HG03565 (cell line): ENCODE measurements around the gene LMBR1L.
"Not testable (repeated sequence)": the region's sequence is repeated elsewhere in the genome, so short reads cannot be mapped to it uniquely, and the experiment has no call there.

ENCODE experiments used
- ATAC-seq: cut with Tn5 transposase; IDR thresholded peaks from one replicate; pipeline ENCODE4 v1.9.1; 2021; ENCODE audit warnings: mild to moderate bottlenecking, moderate library complexity; ENCODE audit not compliant: unreplicated experiment

Gene LMBR1L

DNA sequence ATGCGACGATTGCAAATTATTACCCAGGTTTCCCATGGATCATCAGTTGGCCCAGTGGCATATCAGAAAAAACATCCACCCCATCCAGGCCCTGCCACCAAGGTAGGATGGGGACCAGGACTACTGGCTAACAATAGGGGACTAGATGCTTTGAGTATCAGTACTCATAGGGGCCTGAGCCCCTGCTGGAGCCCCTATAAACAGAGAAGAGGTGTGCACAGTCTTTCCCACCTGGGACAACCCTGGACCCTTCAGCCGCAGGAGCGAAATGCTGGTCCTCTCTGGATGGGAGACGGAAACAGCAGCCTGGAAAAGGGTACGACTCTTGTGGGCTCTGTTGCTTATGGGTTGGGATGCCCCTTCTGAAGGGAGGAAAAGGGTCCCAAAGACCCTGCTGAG is 21.7 kb downstream of the LMBR1L start:
- no peak for ATAC-seq

DNA sequence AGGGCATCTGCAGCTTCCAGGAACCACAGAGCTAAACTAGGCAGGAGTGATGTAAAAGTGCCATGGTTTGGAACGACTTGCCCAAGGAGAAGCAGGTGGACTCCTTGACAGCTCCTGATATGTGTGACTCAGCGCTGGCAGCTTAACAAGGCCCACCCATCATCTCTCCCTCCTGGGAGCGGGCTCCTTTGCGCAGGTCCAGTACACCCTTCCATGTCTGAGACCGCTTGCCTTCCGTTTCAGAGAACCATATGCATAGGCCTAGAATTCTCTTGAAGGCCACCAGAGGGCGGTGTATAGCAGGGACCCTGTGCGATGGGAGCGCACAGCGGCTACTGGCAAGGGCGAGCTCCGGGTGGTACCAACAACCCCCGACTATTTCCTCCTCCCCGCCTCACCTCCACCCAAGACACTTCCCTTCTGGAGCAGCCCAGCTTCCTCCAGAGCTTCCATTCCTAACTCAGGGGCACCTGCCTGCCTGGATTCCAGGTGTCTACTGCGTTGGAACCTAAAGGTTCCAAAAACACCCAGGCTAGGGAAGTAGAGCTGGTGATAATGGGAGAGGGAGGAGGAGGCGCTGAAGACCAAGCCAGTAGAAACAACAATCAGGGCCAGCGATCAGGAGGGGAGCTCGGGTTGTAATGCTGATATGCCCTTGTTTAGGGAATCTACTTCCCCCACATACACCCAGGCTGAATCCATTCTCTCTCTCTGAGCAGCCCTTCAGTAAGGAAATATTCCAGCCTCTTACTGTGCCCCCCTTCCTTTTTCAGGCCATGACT is 22.3 kb downstream of the LMBR1L start:
- ATAC-seq: no peak

DNA sequence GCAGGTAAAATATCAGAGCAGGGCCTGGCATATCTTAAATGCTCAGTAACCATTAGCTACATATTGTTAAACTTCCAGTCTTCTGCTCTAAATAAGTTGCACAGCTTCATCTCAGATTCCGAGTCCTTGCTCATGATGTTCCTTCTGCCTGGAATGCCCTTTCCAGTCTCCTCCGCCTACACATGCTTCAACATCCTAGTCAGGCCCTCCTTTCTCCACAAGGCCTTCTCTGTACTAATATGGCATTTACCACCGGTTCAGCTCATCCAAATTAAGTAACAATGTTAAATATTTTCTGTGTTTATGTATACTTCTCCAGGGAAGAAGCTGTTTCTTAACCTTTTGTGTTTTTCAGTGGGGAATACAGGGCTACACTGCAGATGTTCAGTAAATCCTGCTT is 24.5 kb downstream of the LMBR1L start:
- no peak for ATAC-seq

DNA sequence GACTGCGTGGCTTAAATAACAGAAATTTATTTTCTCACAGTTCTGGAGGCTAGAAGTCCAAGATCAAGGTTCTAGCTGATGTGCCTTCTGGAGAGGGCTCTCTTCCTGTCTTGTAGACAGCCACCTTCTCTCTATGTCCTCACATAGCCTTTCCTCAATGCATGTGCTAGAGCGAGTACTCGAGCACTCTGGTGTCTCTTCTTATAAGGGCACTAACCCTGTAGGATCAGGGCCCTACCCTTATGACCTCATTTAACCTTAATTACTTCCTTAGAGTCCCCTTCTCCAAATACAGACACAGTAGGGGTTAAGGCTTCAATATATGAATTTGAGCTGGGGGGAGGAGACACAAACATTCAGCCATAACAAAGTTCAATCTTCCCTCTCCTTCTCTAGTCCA is 26.2 kb downstream of the LMBR1L start:
- no peak for ATAC-seq

DNA sequence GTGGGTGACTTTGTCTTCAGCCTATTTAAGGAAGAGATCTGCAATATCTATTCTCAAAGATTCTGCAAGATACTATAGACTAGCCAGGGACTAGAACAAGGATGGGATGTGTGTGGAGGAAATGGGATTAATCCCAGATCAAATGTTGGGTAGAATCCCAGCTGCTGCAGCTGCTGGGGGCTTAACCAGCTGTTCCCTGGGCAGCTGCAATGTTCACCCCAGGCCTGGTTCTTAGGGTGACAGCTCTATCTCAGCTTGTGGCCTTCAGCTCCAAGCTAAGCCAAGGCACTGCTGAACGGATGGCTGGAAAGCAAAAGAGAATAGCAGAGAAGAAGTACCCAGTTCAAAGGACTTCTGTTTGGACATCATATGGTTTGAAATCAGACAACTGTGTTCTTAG is 30.9 kb downstream of the LMBR1L start:
- ATAC-seq: no peak

DNA sequence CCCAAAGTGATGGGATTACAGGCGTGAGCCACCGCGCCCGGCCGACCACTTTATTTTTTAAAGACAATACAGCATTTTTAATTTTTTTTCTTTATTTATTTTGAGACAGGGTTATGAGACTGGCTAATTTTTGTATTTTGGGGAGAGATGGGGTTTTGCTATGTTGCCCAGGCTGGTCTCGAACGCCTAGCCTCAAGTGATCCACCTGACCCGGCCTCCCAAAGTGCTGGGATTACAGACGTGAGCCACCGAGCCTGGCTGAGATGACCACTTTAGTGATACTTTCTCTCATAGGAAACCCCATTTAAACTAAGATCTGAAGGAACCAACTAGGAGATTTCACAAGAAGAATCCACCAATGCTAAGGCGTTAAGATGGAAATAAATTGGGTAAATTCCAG is 39.7 kb downstream of the LMBR1L start:
- ATAC-seq: no peak

DNA sequence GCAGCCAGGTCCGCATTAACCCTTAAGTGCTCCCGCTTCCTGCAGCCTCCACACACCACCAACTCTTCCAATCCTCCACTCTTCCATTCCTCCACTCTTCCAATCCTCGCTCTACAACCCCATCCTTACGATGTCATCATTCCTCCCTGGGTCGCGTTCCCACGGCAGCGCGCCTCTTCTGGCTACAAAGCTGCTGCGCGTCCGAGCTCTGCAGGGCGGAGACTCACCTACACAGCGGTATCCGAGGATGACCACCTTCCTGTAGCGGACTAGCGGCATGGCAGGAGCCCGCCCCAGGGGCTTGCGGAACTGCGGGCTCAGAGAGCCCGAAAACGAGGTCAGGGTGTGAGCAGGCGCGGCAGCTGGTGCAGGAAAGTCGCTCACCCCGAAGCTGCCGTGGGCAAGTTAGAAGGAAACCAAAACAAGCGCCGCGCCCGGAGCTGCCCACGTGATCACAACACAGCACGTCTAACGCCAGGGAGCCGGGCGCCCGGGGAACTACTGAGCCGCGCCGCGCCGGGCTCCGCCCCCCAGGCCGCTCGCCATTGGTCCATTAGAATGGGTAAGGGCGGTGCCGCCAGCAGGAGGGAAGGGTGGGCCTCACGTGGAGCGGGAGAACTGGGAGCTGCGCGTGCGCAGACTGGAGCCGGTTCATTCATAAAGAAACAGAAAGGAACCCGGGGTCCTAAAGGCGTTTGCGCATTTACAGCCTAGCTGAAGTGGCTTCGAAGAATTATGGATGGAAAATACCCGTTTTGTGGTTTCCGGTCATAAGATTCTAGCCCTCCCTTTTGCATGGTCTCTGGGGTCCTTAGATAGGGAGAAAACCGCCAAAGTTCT is 40.9 kb downstream of the LMBR1L start, which contains the start of gene RHEBL1:
RHEBL1 (minus strand) TSS at position 473 of the 840 bp plus-strand sequence; CDS start at position 279, 194 bp downstream.
- ATAC-seq: peak; percentile 97

DNA sequence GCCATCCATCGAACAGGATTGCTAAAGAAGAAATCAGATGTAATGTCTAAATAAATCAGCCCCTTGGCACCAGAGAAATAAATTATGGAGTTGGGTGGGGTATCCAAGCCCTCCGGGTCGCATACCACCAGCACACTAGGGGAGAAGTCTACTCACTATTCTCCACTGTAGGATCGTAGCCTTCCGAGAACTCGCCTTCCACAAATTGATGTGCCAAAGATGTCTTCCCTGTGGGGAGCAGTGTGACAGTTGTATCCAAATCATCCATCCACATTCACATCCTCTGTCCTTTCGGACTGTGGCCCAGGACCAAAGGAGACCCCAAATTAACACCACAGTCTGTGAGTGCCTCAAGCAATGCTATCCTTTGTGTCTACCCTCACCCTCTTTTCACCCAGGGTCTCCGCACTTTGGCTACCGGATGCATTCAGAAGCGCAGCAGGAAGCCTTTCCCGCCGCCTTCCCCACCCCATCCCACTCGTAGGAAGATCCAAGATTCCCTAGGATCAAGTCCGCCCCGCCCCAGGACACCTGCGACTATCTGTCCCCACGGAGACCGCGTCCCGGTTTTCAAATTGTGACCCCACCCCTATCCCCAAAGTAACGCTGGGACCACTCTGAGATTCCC is 41.7 kb downstream of the LMBR1L start:
- ATAC-seq: no peak

DNA sequence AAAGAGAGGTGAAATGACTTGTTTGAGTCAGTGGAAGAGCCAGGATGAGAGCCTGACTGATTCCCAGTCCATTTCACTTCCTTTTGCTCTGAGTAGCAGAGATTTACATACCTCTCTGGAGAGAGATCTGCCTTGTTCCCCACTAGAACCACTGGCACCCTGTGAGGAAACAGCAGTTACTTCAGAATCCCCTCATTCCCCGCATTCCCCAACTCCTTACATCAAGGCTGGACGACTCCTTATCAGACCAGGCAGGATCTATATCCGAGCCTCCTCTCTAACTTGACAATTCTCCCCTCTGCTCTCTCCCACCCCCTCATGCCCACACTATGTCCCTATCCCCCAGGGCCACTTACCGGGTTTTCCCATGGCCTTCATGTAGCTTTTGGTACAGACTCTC is 44.5 kb downstream of the LMBR1L start:
- no peak for ATAC-seq

DNA sequence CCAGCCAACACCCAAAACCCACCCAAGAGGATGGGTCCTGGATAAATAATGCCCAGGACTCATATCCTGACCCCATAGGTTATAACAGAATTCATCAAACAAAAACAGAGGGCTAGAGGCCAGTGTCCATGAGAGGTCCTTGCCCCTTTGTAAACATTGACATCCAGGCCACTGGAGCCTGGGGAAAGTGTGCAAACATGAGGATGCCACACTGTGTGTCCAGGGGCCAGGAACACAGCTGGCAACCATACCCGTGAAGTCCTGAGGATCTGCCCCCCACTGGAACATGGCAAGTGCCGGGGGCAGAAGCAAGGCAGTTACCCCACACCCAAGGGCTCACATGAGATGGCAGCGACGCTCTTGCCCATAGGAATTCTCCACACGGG is 45.9 kb downstream of the LMBR1L start:
- no peak for ATAC-seq

DNA sequence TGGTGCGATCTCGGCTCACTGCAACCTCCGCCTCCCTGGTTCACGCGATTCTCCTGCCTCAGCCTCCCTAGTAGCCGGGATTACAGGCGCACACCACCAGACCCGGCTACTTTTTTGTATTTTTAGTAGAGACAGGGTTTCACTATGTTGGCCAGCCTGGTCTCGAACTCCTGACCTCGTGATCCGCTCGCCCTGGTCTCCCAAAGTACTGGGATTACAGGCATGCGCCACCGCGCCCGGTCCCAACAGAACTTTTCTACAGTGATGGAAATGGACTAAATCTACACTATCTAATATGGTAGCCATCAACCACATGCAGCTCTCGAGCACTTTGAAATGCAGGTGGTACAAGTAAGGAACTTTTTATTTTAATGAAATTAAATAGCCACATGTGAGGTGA is 48.7 kb downstream of the LMBR1L start:
- ATAC-seq: not testable (repeated sequence)

DNA sequence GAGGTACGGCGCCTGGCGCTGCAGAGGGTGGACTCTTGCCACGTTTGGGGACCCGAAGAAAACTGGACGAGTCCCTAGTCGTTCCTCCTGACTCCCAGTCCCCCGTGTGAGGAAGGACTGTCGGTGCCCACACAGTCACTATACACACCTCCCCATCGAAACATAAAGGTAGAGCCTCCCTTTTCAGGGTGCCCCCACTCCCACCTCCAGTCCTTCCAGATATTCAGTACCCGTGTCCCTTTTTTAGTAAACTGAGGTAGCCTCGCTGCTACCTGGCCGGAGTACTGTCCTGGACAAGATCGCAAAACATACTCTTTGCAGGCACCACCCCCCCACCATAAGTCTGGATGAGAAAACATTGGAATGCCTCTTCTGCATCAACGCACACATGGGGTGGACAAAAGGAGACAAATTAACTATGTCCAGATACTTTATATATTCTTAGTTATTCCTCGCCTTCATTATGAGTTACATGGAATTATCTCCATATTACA is 49.4 kb downstream of the LMBR1L start:
- no peak for ATAC-seq

DNA sequence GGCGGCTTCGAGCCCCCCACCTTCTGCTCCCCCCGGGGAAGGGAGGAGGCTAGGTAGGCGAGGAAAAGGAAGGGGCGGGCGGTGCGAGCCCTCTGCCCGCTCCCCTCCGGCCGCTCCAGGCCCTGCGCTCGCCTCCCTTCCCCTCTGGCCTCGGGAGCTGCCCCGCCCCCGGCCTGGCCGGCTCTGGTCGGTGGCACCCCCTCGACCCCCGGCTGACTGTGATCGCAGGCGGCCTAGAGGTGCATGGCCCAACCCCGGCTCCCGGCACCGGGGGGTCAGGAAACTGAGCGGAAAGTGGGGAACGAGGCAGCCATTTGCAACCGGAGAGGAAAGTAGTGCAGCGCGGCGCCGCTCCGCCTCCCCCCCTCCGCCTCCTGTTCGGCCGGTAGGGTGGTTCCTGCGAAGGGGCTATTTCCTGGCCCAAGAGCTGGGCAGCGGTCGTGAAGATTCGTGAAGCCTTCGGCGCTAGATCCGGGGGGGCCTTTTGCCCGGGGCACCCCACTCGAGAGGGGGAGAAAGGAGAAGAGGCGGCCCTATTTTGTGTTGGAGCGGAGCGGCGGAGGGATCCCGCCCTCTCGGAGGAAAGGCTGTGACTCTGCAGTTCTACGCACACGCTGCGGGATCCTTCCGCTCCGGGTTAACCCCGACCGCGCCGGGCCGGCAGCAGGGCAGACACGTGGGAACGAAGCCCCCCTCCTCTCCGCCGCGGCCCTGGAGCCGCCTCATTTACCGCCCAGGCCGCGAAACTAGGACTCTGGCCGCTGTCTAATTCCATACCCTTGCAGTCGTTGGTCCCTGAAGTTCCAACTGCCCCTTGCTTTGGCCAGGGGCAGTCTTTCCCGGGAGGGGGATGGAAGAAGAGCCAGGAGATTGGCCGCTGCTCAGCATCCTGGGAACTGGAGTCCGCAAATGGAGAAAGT is 50.1 kb downstream of the LMBR1L start, which contains the start of gene KMT2D:
KMT2D (minus strand) TSS at position 558 of the 920 bp plus-strand sequence. CDS start 5,470 bp downstream, outside the sequence.
- ATAC-seq: peak; percentile 49

DNA sequence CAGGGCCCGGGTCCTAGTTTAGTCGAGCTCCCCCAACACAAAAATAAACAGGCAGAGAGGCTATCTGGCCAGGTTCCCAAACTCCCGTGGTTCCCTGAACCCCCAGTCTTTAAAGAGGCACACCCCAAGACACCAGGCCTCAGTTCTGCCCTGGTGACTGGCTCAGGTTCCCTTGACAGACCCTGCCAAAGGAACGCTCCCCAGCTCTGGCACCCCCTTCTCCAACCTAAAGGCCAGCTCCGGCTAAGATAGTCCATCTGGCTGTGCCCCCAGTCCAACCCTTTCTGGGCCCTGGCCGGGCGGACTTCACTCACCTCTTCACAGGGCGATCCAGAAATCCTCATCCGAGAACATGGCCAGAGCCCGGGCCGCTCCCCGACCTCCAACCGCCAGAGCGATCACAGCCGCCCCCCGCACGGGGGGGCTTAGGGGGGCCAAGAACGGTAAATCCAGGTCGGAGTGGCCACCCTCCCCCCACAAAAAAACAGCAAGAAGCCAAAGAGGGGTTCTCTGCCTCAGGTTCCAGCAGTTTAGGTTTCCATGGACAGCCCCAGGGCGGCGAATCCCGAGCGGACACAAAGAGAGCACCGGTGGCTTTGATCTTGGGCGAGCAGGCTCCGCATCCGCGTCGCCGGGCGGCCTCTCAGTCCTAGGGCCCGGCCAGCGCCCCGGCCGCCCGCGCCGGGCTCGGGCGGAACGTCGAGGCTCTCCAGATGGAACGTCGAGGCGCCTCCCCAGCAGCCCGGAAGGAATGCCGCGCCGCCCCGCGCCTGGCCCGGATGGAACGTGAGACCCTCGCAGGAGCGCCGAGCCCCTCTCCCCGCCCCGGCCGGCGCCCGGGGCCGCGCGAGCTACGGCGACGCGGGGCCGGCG is 51.1 kb downstream of the LMBR1L start:
- peak; percentile 9 for ATAC-seq

DNA sequence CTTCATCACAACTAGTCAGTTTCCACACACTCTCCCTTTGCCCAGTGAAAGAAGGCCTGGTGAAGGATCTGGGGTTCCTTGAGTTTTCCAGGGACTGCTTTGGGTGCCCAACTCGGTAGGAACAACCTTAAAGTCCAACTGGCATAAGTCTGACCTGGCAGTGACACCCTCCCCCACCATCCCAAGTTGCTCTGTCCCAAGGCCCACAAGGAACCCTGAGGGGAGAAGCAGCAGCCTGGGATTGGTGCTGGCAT is 51.7 kb downstream of the LMBR1L start:
- ATAC-seq: no peak

DNA sequence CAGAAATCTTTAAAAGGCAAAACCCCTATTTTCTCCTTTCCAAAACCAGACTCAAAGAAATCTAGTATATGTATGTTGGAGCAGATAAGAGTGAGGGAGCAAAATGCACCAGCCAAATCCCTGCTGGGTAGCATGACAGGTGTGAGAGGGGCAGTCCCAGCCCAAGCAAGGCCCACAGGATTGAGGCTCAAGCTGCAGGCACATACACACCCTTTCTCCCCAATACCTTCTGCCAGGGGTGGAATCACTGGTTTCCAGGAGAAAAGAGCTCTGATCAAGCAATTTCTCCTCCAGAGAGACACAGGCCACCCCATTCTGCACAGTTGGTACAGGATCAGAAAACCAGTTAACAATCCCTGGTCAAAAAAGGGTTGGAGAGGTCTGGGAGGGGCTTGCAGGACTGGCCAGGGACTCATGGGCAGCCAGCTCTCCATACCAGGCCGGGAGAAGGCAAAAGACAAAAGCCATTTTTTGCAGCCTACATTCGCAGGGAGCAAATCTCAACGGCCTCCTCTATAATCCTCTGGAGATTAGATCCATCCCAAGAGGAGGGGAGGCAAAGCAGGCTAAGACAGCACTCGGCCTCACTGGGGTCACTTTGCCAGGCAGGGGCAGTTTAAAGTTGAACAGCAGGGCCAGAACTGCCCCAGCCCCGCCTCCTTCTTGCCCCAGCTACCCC is 52.1 kb downstream of the LMBR1L start:
- no peak for ATAC-seq

DNA sequence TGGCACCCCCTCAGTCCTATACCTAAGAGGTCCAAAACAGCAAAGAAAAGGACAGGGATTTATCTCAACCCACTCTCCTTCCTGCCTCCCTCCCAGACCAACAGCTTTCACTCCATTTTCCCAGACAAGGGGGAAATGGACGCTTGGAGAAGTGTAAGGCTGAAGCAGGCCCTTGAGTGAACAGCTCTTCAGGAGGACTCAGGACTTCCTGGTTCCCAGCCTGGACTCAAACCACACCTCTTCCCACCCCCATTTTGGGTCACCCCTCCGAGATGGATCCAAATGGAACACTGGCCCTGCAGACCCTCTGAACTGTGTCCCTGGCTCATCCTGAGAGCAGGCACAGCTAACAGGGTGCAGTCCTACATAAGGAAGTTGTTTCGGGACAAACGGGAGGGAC is 52.8 kb downstream of the LMBR1L start:
- no peak for ATAC-seq

DNA sequence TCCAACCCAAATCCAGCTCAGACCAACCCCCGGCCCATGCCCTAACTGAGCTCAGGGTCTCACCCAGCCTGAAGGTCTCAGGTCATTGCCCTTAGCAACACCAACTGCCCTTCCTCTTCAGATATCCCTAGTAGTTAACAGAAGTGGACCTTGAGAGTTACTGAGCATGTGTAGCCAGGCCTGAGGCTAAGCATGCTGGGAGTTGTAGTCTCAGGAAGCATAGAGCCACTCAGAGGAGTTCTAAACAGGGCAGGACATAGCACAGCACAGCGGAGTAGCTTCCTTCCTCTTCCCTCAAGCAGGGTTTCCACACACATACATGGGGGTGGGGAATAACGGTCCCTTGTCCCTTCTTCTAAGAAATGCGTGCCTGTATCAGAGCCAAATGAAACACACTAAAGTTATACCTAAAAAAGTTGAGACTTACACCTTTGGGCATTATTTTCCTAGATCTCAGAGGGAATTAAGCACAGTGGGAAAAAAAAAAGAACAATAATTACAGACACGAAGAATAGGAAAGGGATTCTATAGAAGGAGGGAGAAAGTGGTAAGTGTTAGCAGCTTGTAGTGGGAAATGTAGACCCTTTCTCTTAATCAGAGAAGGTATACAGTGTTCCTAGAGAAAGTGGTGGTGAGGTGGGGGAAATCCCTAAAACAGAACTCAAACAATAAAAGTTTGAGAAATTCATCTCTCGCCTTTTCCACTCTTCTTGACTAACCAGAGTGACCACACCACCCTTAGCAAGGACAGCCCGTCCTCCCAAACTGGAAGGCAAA is 54.5 kb downstream of the LMBR1L start:
- peak; percentile 58 for ATAC-seq
